ENCODE results near the gene CRYBB1.
A peak's percentile ranks its signal among the peaks of the same experiment; 100 is the strongest.

Gene CRYBB1

GRCh38 chr22:26602127-26602526 lies 15.7 kb downstream of the CRYBB1 start:
- no peak for DNase-seq

DNA sequence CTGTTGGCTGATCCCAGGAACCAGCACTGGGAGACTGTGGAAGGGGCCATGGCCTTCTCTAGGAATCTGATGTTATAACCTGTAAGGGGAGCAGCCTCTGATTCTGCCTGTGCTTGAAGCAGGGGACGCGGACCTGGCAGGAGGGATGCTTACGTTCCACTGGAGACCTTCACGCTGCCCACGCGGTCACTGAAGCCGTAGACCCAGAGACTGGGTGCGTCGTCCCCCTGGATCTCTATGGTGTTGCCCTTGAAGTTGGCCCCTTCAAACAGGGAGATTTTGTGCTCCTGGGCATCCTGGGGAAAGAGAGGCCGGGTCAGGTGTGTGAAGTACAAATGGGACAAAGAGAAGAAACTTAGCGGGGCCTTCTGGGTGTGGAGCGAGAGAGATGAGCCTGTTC lies 16.1 kb downstream of the CRYBB1 start:
- DNase-seq: no peak

DNA sequence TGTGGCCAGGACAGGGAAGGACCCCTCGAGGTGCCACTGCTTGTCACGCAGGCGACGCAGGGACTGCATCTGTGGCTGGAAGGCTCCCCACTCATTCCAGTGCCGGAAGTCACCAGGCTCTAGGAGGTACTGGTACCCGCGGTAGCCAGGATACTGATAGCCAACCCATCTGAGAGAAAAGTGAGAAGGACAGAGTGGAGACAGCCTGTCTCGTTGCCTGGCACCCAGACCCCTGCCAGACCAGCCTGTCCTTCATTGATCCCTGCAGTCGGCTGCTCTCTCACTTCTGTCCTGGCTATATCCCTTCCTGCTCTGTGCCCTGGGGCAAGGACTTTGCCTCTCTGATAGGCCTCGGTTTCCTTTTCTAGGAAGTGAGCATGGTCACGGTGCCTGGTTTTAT lies 18.3 kb downstream of the CRYBB1 start:
- DNase-seq: no peak

GRCh38 chr22:26597480-26597879 lies 20.3 kb downstream of the CRYBB1 start:
- no peak for DNase-seq

DNA sequence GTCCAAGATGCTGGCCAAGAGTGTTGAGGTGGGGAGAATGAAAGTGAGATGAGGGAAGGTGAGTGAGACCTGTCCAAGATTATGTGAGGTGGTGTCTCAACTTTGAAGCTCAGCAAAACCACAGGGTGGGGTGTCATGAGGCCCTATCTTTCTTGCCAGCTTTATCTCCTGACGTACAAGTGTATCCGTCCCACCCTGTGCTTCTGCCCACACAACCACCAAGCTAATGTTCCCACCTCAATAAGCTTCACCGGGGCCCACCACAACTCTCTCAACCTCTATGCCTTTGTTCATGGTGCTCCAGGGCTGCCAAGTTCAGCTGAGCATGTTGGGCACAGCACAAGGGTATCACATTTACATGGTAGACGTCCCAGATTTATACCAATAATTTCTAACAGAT lies 20.8 kb downstream of the CRYBB1 start:
- DNase-seq: peak; percentile 52

DNA sequence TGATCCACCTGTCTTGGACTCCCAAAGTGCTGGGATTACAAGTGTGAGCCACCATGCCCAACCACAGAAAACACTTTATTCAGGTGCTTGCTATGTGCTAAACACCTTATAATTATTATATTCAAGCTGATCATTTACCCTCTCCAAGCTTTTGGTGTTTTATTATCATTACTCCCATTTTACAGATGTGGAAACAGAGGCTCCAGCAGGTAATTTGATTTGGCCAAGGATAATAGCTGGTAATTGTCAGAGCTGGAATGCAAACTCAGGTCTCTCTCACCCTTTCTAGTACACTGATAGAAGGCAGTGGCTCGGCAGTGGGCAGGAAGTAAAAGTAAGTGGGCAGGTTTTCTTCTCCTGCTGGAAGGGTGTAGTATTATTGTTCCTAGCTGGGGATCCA lies 24.1 kb downstream of the CRYBB1 start:
- no peak for DNase-seq

DNA sequence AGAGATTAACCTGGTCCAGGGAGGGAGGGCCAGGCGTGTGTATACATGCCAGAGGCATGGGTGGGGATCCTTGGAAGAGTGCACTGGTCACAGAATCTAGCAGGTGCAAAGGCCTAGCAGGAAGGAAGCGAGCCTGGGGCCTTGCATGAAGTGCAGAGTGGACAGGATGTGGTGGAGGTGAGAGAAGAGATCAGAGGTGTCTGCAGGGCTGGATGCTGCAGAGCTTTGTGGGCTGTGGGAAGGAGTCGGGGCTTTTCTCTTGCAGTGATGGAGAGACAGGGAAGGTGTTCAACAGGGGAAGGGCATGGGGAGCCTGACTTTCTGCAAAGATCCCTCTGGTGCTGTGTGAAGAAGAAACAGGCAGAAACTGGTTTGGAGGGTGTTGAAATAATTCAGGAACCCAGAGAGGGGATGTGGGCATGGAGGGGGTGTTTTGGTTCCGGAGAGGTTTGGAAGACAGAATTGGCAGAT lies 25.4 kb downstream of the CRYBB1 start:
- no peak for DNase-seq

DNA sequence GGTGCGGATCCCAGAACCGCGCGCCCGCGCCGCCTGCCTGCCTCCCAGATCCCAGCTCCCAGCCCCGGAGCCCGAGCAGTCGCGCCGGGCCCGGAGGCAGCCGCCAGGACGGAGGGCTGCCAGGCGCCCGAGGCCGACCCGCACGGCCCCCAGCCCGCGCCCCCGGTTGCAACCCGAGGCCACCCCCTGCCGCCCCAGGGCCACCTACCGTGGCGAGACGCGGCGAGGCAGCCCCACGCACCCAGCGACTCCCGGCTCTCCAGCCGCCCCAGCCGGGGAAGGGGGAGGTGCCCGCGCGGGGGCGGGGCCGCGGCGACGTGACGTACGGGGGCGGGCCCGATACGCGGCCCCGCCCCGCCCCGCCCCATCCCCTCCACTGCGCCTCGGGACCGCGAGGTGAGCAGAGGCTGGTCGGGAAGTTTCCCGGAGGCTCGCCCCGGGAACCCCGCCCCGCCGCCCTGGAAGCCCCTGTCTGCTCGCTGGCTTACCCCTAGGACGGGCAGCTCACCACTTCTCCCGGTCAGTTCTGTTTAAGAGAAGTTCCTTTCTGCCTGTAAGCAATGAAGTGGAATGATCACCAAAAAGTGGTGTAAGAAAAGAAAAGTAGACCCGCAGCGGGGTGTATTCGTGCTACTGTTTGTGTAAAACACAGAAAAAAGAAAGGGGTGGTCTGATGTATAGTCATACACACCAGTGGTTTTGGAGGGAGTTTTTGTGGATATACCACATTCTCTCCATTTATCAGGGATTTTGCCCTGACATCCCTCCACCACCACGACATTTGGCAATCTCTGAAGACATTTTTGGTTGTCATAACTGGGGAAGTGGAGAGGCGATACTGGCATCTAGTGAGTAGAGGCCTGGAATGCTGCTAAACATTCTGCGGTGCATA lies 27.7 kb downstream of the CRYBB1 start, which contains the start of gene TPST2:
Gene TPST2, minus strand, starts transcription at position 288 of the 892 bp plus-strand sequence. CDS start 48,502 bp downstream, outside the sequence.
- peak; percentile 93 for DNase-seq

DNA sequence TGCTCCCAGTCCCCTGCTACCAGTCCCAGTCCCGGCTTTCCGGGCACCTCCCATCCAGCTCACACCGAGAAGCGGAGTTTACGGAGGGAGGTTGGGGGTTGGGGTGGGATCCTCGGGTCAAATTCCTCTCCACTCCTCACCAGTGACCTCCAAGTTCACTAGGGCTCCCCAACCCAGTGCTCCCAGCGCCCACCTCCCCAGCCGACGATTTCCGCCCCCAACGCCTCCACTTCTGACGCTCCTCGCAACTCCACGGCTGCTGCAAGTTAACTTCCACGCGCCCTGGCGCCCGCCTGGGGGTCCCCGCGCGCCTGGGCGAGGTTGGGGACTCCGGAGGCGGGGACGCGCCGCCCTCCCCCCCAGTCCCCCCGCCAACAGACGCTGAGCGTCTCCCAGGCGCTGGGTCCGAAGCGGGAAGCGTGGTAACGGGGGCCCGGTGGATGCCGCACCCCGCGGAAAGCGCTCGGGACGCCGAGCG lies 28.4 kb downstream of the CRYBB1 start:
- DNase-seq: no peak

DNA sequence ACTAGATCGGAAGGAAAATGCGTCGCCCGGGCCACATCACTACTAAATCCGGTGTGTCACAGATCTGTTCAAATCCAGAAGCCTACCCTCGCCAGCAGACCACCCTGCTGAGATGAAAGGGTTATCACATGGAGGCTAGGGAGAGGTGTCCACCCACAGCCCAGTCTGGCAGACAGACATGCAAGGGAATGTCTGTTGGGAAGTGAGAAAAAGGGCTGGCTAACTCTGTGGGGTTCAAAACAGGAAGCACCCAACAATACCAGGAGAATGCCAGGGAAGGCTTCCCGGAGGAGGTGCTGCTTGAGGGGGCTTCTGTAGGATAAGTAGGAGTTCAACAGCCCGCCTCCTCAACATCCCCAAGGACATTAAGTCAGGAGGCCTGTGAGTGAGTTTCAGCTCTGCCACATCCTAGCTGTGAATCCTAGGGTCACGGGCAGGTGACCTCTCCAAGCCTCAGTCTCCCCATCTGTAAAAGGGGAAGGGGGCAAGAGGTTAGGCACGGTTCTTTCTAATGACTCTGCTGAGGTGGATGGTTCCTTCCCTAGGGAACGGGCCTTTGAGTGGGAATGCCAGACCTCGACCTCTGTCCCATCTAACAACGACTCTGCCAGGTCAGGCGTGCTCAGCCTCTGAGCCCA lies 29.0 kb downstream of the CRYBB1 start:
- DNase-seq: peak; percentile 78

GRCh38 chr22:26587991-26588613 lies 29.7 kb downstream of the CRYBB1 start:
- DNase-seq: peak; percentile 95

DNA sequence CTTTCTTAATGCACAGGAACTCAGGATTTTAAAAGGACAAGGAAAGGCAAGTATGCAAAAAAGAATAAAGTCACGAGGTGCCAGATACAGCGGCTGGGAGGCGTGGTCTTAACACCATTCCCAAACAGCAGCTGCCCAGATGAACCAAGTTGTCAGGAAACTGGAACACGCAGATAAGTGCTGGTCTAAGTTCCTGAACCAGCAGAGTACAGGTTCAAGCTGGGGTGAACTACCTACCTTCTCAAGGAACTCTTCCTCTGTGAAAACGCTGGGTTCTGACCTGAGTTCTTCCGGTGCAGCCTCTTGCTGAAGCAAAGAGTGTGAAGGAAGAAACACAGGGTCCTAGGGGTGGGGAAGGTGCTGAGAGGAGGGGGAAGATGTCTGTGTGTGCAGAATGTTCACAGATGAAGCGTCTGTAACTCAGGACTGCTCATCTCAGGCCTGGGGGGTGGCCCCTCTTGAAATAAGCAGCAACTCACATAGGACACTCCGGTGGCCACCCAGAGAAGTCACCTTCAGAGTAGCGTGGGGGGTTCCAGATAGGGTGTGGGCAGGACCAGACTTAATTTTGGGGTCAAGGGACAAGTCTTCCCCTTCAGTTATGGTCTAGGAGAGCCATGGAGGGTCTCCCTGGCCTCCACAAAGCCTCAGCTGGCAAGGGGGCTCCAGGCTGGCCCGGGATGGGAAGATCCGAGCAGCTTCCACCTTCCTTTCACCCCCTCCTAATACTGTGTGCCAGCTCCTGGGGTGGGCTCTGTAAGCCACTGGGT lies 31.1 kb downstream of the CRYBB1 start:
- DNase-seq: peak; percentile 32

- DNase-seq: peak; percentile 92
These were observed 32.6 kb downstream of the CRYBB1 start for GRCh38 chr22:26585104-26585790.

DNA sequence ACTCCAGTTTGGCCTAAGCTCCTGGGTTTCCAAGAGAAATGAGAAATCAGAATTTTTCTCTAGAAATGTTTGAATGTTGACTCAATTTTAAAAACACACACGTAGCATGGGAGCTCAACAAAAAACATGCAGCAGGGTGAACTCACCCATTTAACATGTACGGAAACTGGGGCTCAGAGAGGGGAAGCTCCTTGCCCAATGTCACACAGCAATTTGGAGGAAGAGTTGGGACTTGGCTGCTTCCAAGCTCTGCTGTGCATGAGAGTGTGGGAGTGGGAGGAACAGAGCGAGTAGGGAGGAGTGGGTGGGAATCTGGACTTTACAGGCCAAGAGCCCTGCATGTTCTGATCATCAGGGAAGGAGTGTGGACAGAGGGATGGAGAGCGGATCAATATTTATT lies 33.8 kb downstream of the CRYBB1 start:
- DNase-seq: no peak

DNA sequence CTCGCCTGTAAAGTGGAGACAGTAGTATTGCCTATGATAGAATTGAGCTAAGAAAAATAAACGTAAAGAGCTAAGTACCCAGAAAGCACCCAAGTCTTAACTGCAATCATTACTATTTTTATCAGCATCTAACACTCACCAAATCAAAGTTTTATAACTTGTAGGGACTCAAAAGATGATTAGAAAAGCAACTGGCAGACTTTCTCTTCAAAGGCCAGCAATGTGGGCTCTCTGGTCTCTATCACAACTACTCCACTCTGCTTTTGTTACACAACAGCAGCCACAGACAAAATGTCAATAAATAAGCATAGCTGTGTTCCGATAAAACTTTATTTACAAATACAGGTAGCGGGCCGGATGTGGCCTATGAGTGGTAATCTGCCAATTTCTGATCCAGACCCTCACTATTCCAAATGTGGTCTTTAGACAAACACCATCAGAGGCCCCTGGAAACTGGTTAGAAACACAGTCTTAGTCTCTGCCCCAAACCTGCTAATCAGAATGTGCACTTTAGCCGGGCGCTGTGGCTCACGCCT lies 36.1 kb downstream of the CRYBB1 start:
- DNase-seq: no peak

DNA sequence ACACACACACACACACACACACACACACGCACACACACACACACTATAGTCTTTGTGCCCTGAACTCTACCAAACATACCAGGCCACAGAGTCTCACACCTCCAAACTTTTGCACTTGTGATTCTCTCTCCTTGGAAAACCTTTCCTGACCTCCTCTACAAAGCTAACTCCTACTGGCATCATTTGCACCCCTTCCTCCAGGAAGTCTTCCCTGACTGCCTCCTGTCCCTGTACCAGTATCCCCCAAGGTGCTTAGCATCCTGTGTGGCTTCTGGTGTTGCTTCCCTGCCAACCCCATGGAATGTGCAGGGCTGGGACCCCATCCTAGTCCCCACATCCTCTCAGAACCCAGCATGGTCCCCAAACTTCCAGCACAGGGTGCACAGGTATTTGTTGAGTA lies 36.8 kb downstream of the CRYBB1 start:
- no peak for DNase-seq

DNA sequence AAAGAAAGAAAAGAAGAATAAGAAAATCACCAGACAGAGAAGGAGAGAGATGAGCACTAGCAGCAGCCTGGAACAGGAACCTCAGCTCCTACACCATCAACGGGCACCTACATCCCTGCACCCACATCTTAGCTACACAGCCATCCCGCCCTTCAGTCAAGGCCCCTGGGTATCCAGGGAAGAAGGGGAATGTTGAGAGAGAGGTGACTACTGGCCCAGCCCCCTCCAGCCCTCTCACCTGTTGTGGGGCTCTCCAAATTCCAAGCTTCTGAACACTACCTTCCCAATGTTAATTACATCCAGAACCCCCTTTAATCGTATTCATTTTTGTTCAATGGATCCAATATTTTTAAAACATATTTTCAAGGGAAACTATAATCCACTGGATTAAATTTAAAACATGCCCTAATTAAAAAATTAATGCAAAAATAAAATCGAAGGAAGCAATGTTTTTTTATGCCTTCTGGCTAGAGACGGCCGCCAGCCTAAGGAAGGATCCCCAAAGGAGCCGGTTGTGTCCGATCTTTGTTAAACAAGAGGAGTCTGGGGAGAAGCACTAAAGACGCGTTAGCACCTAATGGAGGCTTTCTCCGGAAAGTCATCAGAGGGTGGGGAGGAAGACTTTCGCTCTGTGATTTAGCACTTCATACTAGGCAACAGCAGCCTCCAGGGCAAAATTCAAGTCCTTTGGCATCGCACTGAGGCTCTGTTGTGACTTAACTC lies 37.4 kb downstream of the CRYBB1 start:
- no peak for DNase-seq

DNA sequence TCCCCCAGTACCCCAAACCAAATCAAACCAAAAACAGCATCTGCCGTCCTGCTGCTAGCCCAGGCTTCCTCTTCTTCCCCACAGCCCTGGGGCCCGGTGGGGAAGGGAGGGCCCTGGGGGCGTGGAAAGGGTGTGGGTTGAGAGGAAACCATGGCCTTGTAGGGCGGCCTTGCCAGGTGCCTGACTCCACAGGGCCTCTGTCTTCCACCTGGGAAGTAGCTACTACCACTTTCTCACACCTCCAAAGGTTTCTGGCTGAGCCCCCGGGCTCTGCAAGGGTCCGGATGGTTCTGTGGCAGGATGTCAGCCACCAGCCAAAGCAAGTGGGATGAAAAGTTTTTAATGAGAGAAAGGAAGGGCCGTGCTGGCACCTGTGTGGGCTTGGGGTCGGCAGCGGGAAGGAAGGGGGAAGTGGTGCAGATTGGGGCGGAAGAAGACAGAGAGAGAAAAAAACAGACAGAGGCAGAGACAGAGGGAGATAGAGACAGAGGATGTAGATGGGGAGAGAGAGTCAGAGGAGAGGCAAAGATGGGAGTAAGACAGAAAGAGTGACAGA lies 38.4 kb downstream of the CRYBB1 start:
- DNase-seq: no peak

DNA sequence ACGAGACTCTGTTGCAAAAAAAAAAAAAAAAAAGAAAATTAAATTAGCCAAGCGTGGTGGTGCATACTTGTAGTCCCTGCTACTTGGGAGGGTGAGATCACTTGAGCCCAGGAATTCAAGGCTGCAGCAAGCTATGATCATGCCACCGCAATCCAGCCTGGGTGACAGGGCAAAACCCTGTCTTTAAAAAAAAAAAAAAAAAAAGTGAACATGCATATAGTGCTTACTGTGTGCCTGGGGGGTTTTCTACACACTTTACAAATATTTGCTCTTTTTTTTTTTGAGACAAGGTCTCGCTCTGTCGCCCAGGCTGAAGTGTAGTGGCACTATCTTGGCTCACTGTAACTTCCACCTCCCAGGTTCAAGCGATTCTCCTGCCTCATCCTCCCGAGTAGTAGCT lies 40.7 kb downstream of the CRYBB1 start:
- DNase-seq: no peak

DNA sequence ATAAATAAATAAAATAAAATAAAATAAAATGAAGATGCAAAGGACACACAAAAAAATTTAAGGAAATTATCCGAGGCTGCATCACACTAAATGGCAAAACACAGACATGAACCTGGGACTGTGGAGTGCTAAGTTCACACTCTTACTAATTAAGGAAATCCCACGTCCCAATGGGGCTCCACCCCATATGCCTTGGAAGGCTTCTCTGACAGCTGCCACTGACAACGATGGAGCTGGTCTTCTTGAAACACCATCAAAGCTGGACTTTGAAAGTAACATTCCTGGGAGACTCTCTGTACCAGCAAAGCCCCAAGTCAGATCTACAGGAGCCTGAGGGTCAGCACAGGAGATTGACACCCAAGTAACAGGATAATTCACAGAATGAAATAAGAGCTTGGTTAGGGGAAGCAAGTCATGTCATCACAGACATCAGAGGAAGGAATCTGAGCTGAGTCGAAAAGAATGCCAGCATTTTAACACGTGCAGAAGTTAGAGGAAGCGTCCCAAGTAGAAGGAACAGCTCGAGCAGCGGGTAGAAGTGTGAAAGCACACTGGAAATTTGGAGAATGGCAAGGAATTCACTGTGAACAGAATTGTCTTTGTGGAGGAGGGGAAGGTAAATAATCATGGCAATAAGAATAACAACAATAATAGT lies 41.7 kb downstream of the CRYBB1 start:
- no peak for DNase-seq

All from OCI-M1 (cell line).